Fibroblast of lung (primary cell): ENCODE data around the gene VASN.

Source experiments
- CTCF ChIP-seq, 2 donors: IDR thresholded peaks in 1 of 2; conservative IDR thresholded peaks in 1 of 2; 1 replicate in 1 of 2; 2 replicates in 1 of 2; pipeline ENCODE4 v1.5.1; 2011 to 2012; ENCODE audit warnings: low read length in 2 of 2, control low read depth in 1 of 2, inconsistent platforms in 1 of 2, low read depth in 1 of 2, mild to moderate bottlenecking in 1 of 2
- EZH2 ChIP-seq: IDR thresholded peaks from 2 replicates; pipeline ENCODE4 v1.5.1; 2012; ENCODE audit warnings: low read length, control low read depth, mild to moderate bottlenecking; ENCODE audit errors: missing control alignments

GRCh38 chr16:4367393-4367856 lies 4.2 kb upstream of the VASN start:
- TF ChIP-seq CTCF (conservative IDR thresholded peaks at IDR 0.05 in 1 of 2, IDR thresholded peaks at IDR 0.05 in 1 of 2; ENCODE audit: low read depth in 1 of 2, low read length in 2 of 2) (no peak), EZH2 (no peak)
